HT-29 (cell line): ENCODE measurements around the gene SYCP3. TPM values are rescaled to one million over a fixed set of nuclear protein-coding genes. Genes with fewer than 3 reads are reported as not detected.
"Not testable (repeated sequence)": the region's sequence is repeated elsewhere in the genome, so short reads cannot be mapped to it uniquely, and the experiment has no call there.

Source experiments
- DNase-seq: peaks from one replicate; pipeline ENCODE4 v3.0.0-alpha.2; 2015; ENCODE audit warnings: low spot score
- total RNA-seq: library from RNA; depleted of rRNA; stranded (reverse); fragments of >200 nt; shearing (Covaris generic); gene quantifications from 2 replicates; pipeline ENCODE4 v1.2.3, GENCODE V29; 2014

SYCP3 gene
- total RNA-seq, 1 experiment from 2014 or later = not detected

- DNase-seq = no peak
These were observed 26.1 kb downstream of the SYCP3 start for GRCh38 chr12:101713059-101713682.

- DNase-seq = no peak
These were observed 29.0 kb downstream of the SYCP3 start for GRCh38 chr12:101710288-101710687.

GRCh38 chr12:101707131-101707782 is 32.0 kb downstream of the SYCP3 start:
- DNase-seq = no peak

- DNase-seq = no peak
These were observed 32.9 kb downstream of the SYCP3 start for GRCh38 chr12:101706403-101706802.

GRCh38 chr12:101703487-101703886 is 35.8 kb downstream of the SYCP3 start:
- no peak for DNase-seq

- DNase-seq = no peak
These were observed 38.9 kb downstream of the SYCP3 start for GRCh38 chr12:101700299-101700820.

- no peak for DNase-seq
These were observed 40.4 kb downstream of the SYCP3 start for GRCh38 chr12:101698800-101699347.

GRCh38 chr12:101697930-101698799 is 41.1 kb downstream of the SYCP3 start:
- DNase-seq = peak; percentile 46

GRCh38 chr12:101697197-101697929 is 41.9 kb downstream of the SYCP3 start, which contains the start of gene CHPT1:
CHPT1 (plus strand) TSS chr12:101697640; CDS start chr12:101697862, 222 bp downstream.
- DNase-seq = peak; percentile 31

GRCh38 chr12:101696251-101697196 is 42.7 kb downstream of the SYCP3 start:
- DNase-seq = no peak

- no peak for DNase-seq
These were observed 43.6 kb downstream of the SYCP3 start for GRCh38 chr12:101695706-101696105.

- no peak for DNase-seq
These were observed 44.3 kb downstream of the SYCP3 start for GRCh38 chr12:101694986-101695385.

GRCh38 chr12:101694297-101694848 is 44.9 kb downstream of the SYCP3 start:
- no peak for DNase-seq

GRCh38 chr12:101691503-101692096 is 47.7 kb downstream of the SYCP3 start:
- DNase-seq = no peak

GRCh38 chr12:101690544-101691098 is 48.6 kb downstream of the SYCP3 start:
- DNase-seq = no peak

- DNase-seq = no peak
These were observed 53.1 kb downstream of the SYCP3 start for GRCh38 chr12:101686176-101686575.

- DNase-seq = no peak
These were observed 54.2 kb downstream of the SYCP3 start for GRCh38 chr12:101685092-101685491.

- not testable (repeated sequence) for DNase-seq
These were observed 57.6 kb downstream of the SYCP3 start for GRCh38 chr12:101681627-101682026.

- no peak for DNase-seq
These were observed 58.6 kb downstream of the SYCP3 start for GRCh38 chr12:101680647-101681046.
